GM23248 (cell line): ENCODE measurements around the gene TWIST1.

ENCODE experiments used
- EZH2 ChIP-seq: fragments of 200-600 bp; sonication (generic); IDR thresholded peaks from 2 replicates; pipeline ENCODE4 v1.6.1; 2018; ENCODE audit warnings: antibody characterized with exemption, mild to moderate bottlenecking; ENCODE audit not compliant: insufficient read depth, poor library complexity, severe bottlenecking
- EZH2phosphoT487 ChIP-seq: fragments of 200-600 bp; sonication (generic); IDR thresholded peaks from 2 replicates; pipeline ENCODE4 v1.6.1; 2018; ENCODE audit warnings: antibody characterized with exemption, moderate library complexity, mild to moderate bottlenecking, low read depth; ENCODE audit not compliant: insufficient read depth

DNA sequence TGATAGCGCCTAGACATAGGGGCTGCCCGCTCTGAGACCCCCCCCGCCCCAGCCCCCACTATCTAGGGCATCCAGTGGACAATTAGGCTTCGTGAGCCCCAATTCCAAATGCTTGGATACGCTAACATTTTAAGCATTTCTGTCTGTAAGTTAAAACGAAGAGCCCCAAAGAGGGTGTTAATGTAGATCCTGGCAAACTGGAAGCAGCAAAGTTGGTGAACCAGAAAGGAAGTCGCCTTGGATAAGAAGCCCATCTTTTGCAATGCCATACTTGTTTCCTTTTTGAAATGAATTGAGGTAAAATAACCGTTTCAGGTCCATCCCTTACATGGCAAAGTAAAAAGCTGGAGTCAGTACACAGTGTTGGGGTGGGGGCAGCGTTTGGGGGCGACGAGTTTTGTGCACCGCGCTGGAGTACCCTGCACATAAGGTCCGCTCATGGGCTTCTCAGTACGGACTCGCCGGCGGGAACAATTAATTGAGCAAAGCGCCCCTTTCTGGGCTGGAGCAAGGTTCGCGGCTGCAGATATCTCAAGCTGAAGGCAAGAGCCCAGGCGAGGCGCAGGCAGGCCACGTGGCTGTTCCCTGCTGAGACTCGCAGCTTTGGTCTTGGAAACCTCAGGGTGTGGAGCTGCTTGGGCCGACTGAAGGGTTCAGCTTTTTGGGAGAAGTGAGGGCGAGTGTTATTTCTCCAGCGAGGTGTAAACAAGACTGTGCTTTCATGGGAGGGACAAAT is 1.4 kb upstream of the TWIST1 start:
- TF ChIP-seq EZH2phosphoT487 (no peak), EZH2 (no peak)
